Stimulated activated CD4-positive, alpha-beta T cell treated with anti-CD3 and anti-CD28 coated beads, Interleukin-12 subunit alpha, Interleukin-12 subunit beta, amount 100 ng/mL, for 48 hours (primary cell): ENCODE measurements around the gene FJX1.
"Not testable (repeated sequence)": the region's sequence is repeated elsewhere in the genome, so short reads cannot be mapped to it uniquely, and the experiment has no call there.

ENCODE experiments used
- DNase-seq, 3 donors: peaks; one replicate each; pipeline ENCODE4 v3.0.0-alpha.2; 2020; ENCODE audit warnings: low read depth in 2 of 3, low spot score in 1 of 3

The FJX1 gene

GRCh38 chr11:35664977-35665441, 46.7 kb downstream of the FJX1 start:
- no peak for DNase-seq

GRCh38 chr11:35667257-35667656, 49.0 kb downstream of the FJX1 start:
- DNase-seq, result no peak

- not testable (repeated sequence) for DNase-seq
Observed at GRCh38 chr11:35668350-35668749, 50.1 kb downstream of the FJX1 start.
